ENCODE results near the gene NUBP2.

- no peak for TF ChIP-seq CTCF (IDR thresholded peaks at IDR 0.05)
- no peak for TF ChIP-seq ZFX (IDR thresholded peaks at IDR 0.05; ENCODE audit: borderline replicate concordance)
Observed at GRCh38 chr16:1821861-1822611, 39.3 kb downstream of the NUBP2 start.

All from 22Rv1 (cell line).